K562 (cell line): Measurements from ENCODE around the gene NARF.
"Not testable (repeated sequence)": the region's sequence is repeated elsewhere in the genome, so short reads cannot be mapped to it uniquely, and the experiment has no call there.

Experiments used
- MIER1 ChIP-seq: fragments of 450-650 bp; IDR thresholded peaks from 2 replicates; pipeline ENCODE4 v1.6.1; 2016; ENCODE audit warnings: antibody characterized with exemption, mild to moderate bottlenecking, low read depth
- SIN3A ChIP-seq, 2 experiments: fragments of 150-350 bp in 1 of 2; IDR thresholded peaks; 2 replicates each; pipeline ENCODE4 v1.6.1; 2011 to 2016; ENCODE audit warnings: borderline replicate concordance in 2 of 2, low read depth in 2 of 2, low read length in 2 of 2, mild to moderate bottlenecking in 2 of 2, moderate library complexity in 2 of 2; ENCODE audit not compliant: control insufficient read depth in 1 of 2
- TBP ChIP-seq: optimal IDR thresholded peaks from 2 replicates; pipeline ENCODE3; 2011; ENCODE audit warnings: low read depth, low read length, improper control_type of control experiment
- ZNF253 ChIP-seq: fragments of 250-450 bp; sonication (Bioruptor Pico); conservative IDR thresholded peaks from 2 replicates; pipeline ENCODE4 v1.6.1; 2021; ENCODE audit warnings: mild to moderate bottlenecking
- ZNF551 ChIP-seq: fragments of 250-450 bp; sonication (Bioruptor Pico); IDR thresholded peaks from 2 replicates; pipeline ENCODE4 v1.5.0; 2021; ENCODE audit warnings: mild to moderate bottlenecking, moderate library complexity
- TF ChIP-seq, protein P1 (sequence below): sonication (generic); formaldehyde crosslinking; IDR thresholded peaks from 2 replicates; pipeline ENCODE4 v1.9.0; 2022; ENCODE audit warnings: mild to moderate bottlenecking, missing genetic modification reagents

DNA sequence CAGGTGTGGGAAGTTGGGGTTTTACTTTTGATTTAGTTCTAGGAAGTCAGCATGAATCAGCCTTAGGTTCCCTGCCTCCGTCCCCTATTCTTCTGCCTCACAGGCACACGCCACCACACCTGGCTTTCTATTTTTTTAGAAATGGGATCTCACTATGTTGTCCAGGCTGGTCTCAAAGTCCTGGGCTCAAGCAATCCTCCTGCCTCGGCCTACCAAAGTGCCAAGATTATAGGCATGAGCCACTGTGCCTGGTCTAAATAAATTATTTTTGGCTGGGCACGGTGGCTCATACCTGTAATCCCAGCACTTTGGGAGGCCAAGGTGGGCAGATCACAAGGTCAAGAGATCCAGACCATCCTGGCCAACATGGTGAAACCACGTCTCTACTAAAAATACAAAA lies 53.1 kb downstream of the NARF start:
- TF ChIP-seq, protein P1, sequence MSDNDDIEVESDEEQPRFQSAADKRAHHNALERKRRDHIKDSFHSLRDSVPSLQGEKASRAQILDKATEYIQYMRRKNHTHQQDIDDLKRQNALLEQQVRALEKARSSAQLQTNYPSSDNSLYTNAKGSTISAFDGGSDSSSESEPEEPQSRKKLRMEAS (CRISPR knock-in tag): not testable (repeated sequence)
- not testable (repeated sequence) for TF ChIP-seq TBP; ZNF551 (CRISPR knock-in tag); ZNF253; SIN3A (IDR thresholded peaks at IDR 0.05; ENCODE audit: borderline replicate concordance in 2 of 2, control insufficient read depth in 1 of 2, low read depth in 2 of 2, low read length in 2 of 2); MIER1
